DND-41 (cell line): ENCODE measurements around the gene DIPK2A.

ENCODE experiments used
- CTCF ChIP-seq: IDR thresholded peaks from 2 replicates; pipeline ENCODE4 v1.5.1; 2012; ENCODE audit warnings: borderline replicate concordance, low read length, moderate library complexity, mild to moderate bottlenecking; ENCODE audit not compliant: poor library complexity, severe bottlenecking; ENCODE audit errors: extremely low read depth
- EZH2 ChIP-seq: IDR thresholded peaks from 3 replicates; pipeline ENCODE4 v1.6.1; 2012; ENCODE audit warnings: borderline replicate concordance, low read depth, mild to moderate bottlenecking, moderate library complexity, low read length, inconsistent platforms; ENCODE audit not compliant: severe bottlenecking

GRCh38 chr3:143958966-143959365, 12.7 kb upstream of the DIPK2A start:
- TF ChIP-seq CTCF (no peak), EZH2 (no peak)
